Bronchial epithelial cell (primary cell): ENCODE data around the gene PPP2R2C. TPM values are rescaled to one million over a fixed set of nuclear protein-coding genes. Genes with fewer than 3 reads are reported as not detected.

Experiments used
- DNase-seq: peaks from one replicate; pipeline ENCODE4 v3.0.0-alpha.2; 2010; ENCODE audit warnings: low read depth
- FAIRE-seq: peaks from 2 replicates; lab custom pipeline; 2011; peaks lifted over from hg19 to GRCh38; lab: Jason Lieb, UNC
- H3K27me3 ChIP-seq: 2 replicates; pipeline ENCODE4 v1.5.1; 2011; ENCODE audit warnings: low read length; ENCODE audit not compliant: control insufficient read depth, insufficient read depth
- H3K36me3 ChIP-seq: 2 replicates; pipeline ENCODE4 v1.5.1; 2011; ENCODE audit warnings: low read length; ENCODE audit not compliant: control insufficient read depth, insufficient read depth
- H3K4me3 ChIP-seq: 2 replicates; pipeline ENCODE4 v1.5.1; 2011; ENCODE audit warnings: mild to moderate bottlenecking, low read depth, low read length, control low read depth
- total RNA-seq: library from RNA; depleted of rRNA; stranded (reverse); fragments of >200 nt; gene quantifications from 2 replicates; pipeline ENCODE4 v1.2.1, GENCODE V29; 2014
- TF ChIP-seq, protein P1 (sequence below): IDR thresholded peaks from 2 replicates; pipeline ENCODE4 v1.5.1; 2011; ENCODE audit warnings: mild to moderate bottlenecking, moderate library complexity, low read length, control low read depth, inconsistent platforms; ENCODE audit not compliant: insufficient read depth, severe bottlenecking

PPP2R2C gene
- total RNA-seq, 1 donor from 2014 or later, result 1.1 TPM

- H3K4me3 ChIP-seq, result no peak overlapping the region
- no peaks in the 10 kb centered on the region for H3K27me3 ChIP-seq
- no peak for FAIRE-seq
- H3K36me3 ChIP-seq, result no peaks in the 10 kb centered on the region
- DNase-seq, result no peak
- TF ChIP-seq, protein P1, sequence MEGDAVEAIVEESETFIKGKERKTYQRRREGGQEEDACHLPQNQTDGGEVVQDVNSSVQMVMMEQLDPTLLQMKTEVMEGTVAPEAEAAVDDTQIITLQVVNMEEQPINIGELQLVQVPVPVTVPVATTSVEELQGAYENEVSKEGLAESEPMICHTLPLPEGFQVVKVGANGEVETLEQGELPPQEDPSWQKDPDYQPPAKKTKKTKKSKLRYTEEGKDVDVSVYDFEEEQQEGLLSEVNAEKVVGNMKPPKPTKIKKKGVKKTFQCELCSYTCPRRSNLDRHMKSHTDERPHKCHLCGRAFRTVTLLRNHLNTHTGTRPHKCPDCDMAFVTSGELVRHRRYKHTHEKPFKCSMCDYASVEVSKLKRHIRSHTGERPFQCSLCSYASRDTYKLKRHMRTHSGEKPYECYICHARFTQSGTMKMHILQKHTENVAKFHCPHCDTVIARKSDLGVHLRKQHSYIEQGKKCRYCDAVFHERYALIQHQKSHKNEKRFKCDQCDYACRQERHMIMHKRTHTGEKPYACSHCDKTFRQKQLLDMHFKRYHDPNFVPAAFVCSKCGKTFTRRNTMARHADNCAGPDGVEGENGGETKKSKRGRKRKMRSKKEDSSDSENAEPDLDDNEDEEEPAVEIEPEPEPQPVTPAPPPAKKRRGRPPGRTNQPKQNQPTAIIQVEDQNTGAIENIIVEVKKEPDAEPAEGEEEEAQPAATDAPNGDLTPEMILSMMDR, result no peak
Observed at GRCh38 chr4:6415031-6415705, 57.2 kb downstream of the PPP2R2C start.

- TF ChIP-seq, protein P1, result no peak
- FAIRE-seq, result no peak
- no peaks in the 10 kb centered on the region for H3K36me3 ChIP-seq
- H3K4me3 ChIP-seq, result no peak overlapping the region
- H3K27me3 ChIP-seq, result no peaks in the 10 kb centered on the region
- no peak for DNase-seq
Observed at GRCh38 chr4:6414578-6414977, 57.8 kb downstream of the PPP2R2C start.

GRCh38 chr4:6410664-6411063, 61.8 kb downstream of the PPP2R2C start:
- TF ChIP-seq, protein P1, result no peak
- H3K36me3 ChIP-seq, result no peaks in the 10 kb centered on the region
- DNase-seq (no peak), FAIRE-seq (no peak)
- no peak overlapping the region for H3K4me3 ChIP-seq
- H3K27me3 ChIP-seq, result no peaks in the 10 kb centered on the region

GRCh38 chr4:6410068-6410467, 62.3 kb downstream of the PPP2R2C start:
- H3K36me3 ChIP-seq, result no peaks in the 10 kb centered on the region
- TF ChIP-seq, protein P1, result no peak
- no peak overlapping the region for H3K4me3 ChIP-seq
- DNase-seq, result no peak
- FAIRE-seq, result no peak
- H3K27me3 ChIP-seq, result no peaks in the 10 kb centered on the region

GRCh38 chr4:6409381-6409780, 63.0 kb downstream of the PPP2R2C start:
- no peaks in the 10 kb centered on the region for H3K27me3 ChIP-seq
- no peak for DNase-seq
- no peaks in the 10 kb centered on the region for H3K36me3 ChIP-seq
- no peak for FAIRE-seq
- TF ChIP-seq, protein P1, result no peak
- no peak overlapping the region for H3K4me3 ChIP-seq

- TF ChIP-seq, protein P1, result no peak
- Histone ChIP-seq H3K27me3 (no peaks in the 10 kb centered on the region), H3K4me3 (no peak overlapping the region), H3K36me3 (no peaks in the 10 kb centered on the region)
- FAIRE-seq, result no peak
- no peak for DNase-seq
Observed at GRCh38 chr4:6408263-6408662, 64.2 kb downstream of the PPP2R2C start.
